ENCODE measurements around the gene CCBE1.

DNA sequence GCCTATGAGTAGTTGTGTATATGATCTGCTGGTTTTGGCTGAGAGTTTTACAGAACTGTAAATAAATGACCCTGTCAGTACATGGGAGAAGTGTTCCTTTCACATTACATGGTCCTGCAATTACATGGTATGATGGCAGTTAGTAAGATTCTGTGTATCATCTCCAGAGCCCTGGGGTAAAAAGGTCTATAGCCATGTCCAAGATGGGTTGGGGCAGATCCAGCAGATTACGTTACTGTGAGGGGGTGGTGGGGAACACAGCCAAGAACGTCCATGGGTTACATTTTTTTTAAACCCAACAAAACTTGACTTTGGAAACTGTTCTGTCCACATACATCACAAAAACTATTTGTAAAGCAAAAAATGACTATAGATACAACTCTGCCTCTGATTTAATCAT is 274.0 kb downstream of the CCBE1 start:
- TF ChIP-seq, protein P1, sequence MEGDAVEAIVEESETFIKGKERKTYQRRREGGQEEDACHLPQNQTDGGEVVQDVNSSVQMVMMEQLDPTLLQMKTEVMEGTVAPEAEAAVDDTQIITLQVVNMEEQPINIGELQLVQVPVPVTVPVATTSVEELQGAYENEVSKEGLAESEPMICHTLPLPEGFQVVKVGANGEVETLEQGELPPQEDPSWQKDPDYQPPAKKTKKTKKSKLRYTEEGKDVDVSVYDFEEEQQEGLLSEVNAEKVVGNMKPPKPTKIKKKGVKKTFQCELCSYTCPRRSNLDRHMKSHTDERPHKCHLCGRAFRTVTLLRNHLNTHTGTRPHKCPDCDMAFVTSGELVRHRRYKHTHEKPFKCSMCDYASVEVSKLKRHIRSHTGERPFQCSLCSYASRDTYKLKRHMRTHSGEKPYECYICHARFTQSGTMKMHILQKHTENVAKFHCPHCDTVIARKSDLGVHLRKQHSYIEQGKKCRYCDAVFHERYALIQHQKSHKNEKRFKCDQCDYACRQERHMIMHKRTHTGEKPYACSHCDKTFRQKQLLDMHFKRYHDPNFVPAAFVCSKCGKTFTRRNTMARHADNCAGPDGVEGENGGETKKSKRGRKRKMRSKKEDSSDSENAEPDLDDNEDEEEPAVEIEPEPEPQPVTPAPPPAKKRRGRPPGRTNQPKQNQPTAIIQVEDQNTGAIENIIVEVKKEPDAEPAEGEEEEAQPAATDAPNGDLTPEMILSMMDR (IDR thresholded peaks at IDR 0.05) = no peak
- TF ChIP-seq EZH2 (IDR thresholded peaks at IDR 0.05) = no peak

Data from neural progenitor cell (in vitro differentiated cells).